Ovary (tissue), 3 donors: ENCODE data around the gene MAST3.

ENCODE experiments used
- EP300 ChIP-seq: sonication (generic); formaldehyde crosslinking; IDR thresholded peaks from one replicate; pipeline ENCODE4 v1.6.1; 2017; ENCODE audit warnings: antibody characterized with exemption
- TF ChIP-seq, protein P1 (sequence below), 3 donors: fragments of 450-650 bp in 2 of 3; fragments of 200-600 bp in 1 of 3; IDR thresholded peaks; one replicate each; pipeline versions ENCODE4 v1.5.1 to v1.8.0; 2016 to 2022; ENCODE audit warnings: antibody characterized with exemption in 3 of 3, mild to moderate bottlenecking in 1 of 3
- donor health status: DM: no; HTN: no; CAD: no.

DNA sequence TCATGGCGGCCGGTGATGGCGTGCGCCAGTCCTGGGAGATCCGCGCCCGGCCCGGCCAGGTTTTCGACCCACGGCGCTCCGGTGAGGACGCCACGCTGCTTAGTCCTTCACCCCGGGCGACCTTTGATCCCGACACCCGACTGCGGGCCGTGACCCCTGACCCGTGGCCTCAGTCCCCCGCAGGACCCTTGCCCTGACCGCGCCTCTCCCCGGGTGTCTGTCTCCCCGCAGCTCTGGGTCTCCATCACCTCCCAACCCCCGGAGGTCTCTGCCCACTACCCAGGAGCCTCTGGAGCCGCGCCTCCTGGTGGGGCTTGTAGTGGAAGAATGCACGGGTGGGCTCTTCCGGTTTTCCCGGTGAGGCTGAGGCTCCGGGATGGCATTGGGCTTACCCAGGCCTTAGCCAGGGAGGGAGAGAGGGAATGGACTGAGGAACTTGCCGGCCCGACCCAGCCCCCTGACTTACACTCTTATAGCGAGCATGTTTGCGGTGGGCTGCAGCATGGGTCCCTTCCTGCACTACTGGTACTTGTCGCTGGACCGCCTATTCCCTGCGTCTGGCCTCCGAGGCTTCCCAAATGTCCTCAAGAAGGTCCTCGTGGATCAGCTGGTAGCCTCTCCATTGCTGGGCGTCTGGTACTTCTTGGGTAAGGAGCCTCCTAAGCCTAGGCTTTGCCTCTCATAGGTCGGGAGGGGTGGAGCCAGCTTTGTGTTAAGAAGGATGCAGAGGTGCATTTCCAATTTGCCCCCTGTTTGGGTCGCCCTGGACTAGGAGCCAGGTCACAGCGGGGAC, 96.0 kb downstream of the MAST3 start:
- TF ChIP-seq, protein P1, sequence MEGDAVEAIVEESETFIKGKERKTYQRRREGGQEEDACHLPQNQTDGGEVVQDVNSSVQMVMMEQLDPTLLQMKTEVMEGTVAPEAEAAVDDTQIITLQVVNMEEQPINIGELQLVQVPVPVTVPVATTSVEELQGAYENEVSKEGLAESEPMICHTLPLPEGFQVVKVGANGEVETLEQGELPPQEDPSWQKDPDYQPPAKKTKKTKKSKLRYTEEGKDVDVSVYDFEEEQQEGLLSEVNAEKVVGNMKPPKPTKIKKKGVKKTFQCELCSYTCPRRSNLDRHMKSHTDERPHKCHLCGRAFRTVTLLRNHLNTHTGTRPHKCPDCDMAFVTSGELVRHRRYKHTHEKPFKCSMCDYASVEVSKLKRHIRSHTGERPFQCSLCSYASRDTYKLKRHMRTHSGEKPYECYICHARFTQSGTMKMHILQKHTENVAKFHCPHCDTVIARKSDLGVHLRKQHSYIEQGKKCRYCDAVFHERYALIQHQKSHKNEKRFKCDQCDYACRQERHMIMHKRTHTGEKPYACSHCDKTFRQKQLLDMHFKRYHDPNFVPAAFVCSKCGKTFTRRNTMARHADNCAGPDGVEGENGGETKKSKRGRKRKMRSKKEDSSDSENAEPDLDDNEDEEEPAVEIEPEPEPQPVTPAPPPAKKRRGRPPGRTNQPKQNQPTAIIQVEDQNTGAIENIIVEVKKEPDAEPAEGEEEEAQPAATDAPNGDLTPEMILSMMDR (IDR thresholded peaks at IDR 0.05) = no peak
- TF ChIP-seq EP300 = no peak
